HG03575 (cell line): ENCODE data around the gene ATP10B.

Source experiments
- ATAC-seq: cut with Tn5 transposase; IDR thresholded peaks from one replicate; pipeline ENCODE4 v1.9.1; 2021; ENCODE audit not compliant: unreplicated experiment, insufficient number of reproducible peaks, low FRiP score; ENCODE audit errors: extremely low read depth

The ATP10B gene

DNA sequence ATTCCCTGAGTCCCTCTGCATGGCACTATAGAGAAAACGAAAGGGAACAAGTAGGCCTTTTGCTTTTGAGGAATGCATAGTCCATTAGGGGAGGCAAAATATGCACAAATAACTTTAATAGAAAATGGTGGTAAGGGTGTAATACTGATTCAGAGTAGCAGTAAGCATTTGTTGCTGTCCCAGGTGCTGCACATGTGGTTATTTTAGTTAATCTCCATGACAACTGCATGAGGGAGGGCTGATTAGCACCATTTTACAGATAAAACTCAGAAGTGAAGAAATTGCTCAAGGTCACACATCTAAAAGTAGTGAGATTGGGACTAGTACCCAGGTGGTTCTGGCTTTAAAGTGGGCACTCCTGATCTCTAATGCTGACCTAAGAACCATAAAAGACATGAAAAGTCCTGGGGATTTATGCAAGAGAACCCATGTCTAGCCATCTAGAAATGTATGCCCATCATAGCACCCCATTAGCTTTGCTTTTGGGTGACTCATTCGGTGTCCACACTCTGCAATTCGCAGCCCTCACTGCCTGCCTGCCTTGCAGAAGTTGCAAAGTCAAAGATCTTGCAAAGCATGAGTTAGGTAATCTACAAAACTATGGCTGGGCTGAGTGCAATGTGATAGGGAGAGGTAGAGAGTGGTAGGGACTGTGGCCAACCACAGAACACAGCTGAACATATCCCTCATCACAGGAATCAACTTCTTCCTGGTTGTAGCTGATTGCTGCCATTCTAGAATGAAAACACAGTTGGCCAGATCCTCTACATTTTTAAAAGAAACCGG, 235.1 kb downstream of the ATP10B start:
- no peak for ATAC-seq

DNA sequence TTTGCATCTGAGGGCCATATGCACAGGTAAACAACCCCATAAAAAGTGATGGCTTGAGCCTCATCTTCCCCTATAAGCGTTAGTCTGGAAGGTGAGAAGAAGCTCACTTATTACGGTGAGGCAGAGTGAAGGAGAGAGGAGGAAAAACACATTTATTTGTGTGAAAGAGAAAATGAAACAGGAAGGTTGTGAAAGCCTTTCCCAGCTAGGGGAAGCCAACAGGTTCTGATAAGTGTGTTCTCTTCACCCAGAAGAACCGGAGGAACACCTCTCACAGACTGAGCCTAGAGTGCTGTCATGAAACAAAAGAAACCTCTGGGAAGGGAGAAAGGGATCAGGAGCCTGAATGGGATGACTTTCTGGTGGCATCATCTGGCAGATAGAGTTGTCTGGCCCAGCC, 237.9 kb downstream of the ATP10B start:
- no peak for ATAC-seq

DNA sequence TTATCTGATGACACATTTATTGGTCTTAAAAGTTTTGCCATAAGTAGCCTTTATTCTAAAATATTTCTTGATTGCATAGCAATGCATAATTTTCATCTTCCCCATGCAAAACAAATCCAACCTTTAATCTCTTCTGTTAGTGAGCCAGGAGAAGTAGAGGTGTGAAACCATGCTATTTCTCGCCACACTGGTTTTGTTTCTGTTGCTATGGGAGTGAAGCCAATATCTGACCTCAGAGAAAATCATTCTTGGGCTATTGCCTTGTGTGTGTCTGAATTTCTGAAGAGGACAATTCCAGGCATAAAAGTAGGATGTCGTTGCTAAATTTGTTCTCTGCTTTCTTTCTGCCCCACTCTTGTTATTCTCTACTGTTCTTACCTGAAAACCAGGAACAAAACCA, 246.7 kb downstream of the ATP10B start:
- ATAC-seq: no peak

DNA sequence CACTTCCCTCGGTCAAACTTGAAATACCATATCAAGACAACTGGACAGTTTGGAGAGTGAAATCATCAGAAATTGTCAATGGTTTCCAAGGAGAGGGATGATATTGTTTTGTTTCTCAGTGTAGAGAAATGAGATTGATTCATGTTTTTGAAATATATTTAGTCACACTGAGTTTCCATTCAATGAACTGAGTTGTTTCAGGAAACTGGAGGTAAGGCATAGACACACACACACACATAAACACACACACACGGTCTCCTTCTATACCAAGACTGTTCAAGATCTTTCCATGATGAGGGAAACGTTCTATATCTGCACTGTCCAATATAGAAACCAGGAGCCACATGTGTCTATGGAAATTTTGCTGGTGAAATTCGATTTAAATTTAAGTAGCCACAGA, 247.5 kb downstream of the ATP10B start:
- no peak for ATAC-seq

DNA sequence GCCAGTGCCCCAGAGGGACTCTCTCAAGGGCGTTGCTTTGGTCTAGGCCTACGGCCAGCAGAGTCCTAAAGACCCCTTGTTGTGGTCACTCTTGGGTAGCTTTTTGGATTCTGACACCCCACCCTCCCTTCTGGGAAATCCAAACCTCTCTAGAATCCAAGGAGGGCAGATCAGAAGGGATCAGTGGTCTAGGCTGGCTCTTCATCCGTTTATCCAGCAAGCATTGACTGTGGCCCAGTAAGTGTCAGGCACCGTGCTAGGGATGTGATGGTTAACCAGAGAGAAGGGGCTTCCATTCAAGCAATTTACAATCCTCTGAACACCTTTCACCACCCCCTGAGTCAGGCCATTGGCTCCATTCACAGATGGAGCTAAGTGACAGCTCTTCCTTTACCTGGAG, 249.3 kb downstream of the ATP10B start:
- ATAC-seq: no peak

DNA sequence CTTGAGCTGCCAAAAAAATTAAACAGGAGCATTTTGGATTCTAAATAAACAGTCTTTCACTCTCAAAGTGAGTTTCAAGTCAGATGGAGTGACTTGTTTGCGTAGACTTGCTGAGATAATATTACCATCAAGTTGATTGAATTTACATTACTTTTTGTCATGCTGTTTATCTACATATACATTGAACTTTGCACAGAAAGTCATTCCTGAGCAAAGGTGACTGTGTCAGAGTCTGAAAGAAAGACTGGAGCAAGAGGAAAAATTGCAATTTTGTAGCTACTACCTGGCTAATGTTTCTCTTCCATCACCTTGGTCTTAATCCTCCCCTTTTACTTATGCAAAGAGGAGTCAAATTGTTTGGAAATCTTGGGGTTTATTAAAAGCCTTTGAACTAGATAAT, 251.0 kb downstream of the ATP10B start:
- no peak for ATAC-seq

DNA sequence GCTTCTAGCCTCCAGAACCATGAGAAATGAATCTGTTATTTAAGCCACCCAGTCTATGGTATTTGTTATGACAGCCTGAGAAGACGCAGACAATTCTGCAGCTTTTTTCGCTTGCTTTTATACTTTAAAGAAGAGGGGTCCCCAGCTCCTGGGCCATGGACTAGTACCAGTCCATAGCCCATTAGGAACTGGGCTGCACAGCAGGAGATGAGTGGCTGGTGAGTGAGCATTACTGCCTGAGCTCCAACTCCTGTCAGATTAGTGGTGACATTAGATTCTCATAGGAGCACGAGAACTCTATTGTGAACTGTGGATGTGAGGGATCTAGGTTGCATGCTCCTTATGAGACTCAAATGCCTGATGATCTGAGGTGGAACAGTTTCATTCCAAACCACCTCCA, 278.7 kb downstream of the ATP10B start:
- ATAC-seq: no peak

DNA sequence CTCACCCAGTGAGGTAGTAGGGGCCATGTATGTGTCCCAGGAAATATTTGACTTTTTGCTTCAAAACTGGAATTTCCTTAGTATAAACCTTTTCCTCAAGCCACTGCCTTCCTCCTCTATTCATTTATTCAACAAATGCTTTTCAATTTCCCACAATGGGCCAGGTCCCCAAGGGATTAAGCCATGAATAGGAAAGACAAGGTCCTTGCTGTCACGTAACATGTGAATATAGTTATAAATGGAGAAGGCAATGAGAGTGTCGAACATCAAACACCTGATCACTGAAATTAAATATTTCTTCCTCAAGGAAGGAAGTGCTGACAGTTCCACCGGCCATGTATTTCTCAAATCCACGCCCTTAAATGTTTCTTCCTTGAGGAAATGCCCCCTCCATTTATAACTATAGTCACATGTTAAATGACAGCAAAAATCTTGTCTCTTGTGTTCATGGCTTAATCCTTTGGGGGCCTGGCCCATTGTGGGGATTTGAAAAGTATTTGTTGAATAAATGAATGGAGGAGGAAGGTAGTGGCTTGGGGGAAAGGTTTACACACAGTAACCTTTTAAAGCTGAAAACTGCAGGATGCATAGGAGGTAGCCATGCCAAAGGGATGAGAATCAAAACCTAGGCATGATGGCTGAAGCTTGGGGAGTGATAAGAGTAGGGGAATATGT, 284.8 kb downstream of the ATP10B start:
- ATAC-seq: no peak

DNA sequence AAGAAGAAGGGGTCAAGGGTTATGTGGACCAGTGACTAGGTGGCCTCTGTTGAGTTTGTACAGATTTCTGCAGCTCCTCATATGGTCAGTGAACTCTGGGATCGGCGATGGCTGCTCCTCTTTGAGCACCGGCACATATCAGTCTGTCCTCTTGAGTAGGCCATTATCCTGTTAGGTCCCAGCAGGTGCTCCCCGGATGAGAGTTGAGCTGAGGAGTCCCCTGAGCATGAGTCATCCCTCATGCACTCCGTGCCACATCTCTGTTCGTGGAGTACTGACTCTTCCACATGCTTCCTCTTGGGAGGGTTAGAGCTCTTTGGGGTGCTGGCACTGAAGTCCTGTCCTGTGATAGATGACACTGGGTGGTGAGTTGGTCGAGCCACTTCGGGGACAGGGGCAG, 286.6 kb downstream of the ATP10B start:
- ATAC-seq: no peak

DNA sequence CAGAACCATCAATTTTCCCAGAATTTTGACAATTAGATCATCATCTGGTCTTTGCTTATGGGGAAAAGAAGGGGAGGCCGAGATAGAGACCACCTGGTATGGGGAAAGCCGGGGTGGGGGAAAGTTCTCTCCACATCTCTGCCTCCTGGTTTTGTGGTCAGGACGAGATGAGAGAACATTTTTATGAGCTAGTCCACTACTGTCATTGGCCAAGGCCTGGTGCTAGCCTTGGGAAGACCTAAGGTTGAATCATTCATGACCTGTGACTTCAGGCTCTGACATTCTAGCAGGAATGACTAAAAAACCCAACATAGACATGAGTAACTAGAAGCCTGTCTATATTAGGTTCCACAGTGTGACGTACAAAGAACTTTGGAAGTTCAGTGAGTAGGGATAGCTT, 295.2 kb downstream of the ATP10B start:
- no peak for ATAC-seq

DNA sequence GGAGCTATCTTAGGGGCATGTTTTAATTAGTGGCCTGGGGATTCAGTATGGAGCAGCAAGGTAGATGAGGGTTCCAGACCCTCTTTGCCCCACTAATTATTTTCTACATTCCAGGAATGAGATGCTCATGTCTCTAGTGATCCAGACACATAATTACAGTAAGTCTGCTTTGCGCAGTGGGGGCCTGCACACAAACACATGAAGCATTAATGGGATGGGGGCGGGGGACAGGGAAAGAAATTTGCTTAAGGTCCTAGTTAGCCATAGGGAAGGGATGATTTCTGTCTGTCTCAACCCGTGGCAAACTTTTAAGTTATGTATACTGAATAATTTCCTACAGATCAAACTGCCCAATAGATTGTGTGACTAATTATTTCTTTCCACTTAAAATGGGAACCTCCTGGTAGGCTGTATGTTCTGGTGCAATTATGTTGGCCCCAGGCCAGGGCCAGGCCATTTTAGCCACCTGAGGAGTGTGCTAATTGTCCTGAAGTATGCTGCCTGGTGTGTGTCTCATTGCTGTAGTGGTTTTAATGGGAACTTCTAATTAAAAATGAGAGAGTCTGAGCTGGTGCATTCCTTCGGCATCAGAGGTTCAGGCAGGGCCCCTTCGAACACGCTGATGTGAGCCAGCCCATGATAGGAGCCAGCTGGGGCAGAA, 295.9 kb downstream of the ATP10B start:
- ATAC-seq: no peak

DNA sequence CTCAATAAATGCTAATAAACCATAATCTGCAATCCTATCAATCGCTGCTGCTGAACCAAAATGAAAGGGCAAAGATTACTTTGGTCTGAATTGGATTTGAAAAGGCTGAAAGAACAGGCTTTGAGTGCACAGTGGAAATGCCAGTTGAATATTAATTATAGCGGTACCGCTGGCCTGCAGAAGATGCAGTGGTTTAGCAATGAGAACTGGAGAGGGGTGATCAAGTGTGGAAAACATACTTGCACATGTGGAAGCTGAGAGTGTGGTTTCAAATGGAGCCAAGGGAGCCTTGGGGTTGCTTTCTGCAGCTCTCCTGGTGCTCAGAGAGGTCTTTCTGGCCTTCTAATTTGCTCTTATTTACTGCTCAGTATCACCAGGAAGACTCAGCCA, 296.4 kb downstream of the ATP10B start:
- ATAC-seq: no peak

DNA sequence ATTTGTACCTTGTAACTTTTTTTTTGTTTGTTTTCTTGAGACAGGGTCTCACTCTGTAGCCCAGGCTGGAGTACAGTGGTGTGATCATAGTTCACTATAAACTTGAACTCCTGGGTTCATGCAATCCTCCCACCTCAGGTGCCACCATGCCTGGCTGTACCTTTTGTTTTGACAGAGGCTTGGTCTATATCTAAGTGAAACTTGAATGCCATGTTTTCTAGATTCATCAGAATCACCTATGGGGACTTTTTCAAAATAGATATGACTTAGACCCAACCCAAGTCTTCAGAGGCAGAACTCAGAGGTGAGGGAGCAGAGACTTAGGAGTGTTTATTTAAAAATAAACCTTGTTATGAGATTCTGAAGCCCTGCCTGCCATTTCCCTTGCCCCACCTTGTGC, 301.9 kb downstream of the ATP10B start:
- ATAC-seq: no peak

DNA sequence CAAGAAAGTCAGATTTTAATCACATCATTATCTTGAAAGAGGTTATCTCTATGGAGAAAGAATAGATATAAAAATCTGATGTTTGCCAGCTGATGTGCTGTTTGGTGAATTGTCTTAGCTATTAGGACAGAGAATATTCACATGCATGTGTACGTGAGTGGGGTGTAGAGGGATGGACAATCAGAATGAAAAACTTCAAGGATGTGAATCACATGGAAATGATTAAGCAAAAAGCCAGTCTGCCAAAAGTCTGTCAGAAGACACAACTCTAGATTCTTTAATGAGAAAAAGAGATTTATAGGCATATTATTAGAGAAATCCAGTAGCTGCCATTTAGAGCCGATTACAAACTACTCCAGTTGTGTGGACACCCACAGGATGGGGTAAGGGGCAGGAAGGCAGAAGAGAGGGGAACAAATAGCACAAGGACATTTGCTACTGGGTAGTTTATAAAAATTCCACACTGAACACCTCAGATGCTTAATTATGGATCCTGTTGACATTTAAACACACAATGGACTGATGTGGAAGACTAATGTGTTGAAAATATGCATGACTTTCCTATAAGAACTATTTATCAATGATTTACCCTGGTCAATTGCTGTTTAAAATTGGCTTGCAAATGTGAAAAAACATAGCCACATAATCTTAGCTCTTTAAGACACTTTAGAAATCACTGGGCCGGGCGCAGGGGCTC, 302.9 kb downstream of the ATP10B start:
- ATAC-seq: no peak

DNA sequence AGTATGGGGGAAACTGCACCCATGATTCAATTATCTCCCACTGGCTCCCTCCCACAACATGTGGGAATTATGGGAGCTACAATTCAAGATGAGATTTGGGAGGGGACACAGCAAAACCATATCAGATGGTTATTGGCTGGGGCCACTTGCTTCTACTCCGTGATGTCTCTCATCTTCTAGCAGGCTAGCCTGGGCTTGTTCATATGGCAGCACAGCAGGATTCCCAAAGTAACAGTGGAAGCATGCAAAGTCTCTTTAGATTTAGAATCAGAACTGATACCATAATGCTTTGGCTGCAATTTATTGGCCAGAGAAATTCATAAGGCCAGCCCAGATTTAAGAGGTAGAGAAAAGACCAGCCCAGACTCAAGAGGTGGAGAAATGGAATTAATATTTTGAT, 304.1 kb downstream of the ATP10B start:
- no peak for ATAC-seq

DNA sequence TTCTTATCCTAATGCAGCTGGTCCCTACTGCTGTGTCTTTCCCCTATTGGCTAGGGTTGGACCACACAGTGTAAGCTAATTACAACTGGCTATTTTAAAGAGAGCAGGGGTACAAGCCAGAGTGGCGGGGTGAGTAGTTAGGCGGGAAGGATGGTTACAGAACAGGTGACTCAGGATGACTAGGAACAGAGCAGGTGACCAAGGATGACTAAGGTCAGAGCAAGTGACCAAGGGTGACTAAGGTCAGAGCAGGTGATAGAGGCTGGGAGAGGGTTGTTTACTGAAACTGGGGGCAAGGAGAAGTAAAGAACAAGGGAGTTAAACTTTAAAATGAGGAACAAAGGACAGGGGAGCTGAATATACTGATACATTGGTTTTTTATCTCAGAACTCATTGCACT, 304.9 kb downstream of the ATP10B start:
- no peak for ATAC-seq

DNA sequence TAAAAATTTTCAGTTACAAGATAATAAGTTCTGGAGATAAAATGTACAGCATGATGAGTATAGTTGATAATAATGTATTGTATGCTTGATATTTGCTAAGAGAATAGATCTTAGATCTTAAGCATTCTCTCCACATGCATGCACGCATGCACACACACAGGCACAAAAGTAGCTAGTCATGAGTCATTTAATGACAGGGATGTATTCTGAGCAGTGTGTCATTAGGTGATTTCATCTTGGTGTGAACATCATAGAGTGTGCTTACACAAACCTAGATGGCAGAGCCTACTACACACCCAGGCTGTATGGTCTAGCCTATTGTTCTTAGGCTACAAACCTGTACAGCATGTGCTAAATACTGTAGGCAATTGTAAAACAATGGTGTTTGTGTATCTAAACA, 306.2 kb downstream of the ATP10B start:
- no peak for ATAC-seq

DNA sequence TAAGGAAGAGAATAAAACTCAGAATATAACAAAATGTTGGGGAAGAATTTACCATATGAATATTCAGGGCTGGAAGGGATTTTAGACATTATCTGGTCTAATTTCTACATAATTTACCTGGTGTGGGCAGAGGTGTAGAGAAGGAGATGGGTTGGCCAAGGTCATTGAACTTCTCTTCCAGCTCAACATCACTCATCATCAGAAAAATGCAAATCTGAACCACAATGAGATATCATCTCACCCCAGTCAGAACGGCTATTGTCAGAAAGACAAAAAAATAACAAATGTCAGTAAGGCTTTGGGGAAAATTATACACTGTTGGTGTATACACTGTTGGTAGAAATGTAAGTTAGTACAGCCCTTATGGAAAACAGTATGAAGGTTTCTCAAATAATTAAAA, 308.6 kb downstream of the ATP10B start:
- ATAC-seq: no peak

DNA sequence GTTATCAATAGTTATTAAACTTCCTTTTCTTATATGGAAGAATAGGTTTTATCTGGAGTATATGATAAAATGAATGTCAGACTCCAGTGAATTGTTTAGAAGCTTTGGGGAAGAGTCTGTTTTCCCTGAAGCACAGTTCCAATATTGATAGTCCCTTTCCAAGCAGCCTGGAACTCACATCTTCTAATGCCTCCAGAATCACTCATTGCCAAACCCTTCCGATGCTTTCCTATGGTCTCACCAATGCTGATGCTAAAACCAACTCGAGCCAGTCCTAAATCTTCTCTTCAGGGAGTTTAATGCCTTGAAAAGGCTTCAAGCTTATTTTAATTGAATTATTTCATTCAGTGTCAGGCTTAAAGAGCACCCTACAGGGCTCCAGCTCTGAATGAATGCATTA, 309.2 kb downstream of the ATP10B start:
- ATAC-seq: no peak

DNA sequence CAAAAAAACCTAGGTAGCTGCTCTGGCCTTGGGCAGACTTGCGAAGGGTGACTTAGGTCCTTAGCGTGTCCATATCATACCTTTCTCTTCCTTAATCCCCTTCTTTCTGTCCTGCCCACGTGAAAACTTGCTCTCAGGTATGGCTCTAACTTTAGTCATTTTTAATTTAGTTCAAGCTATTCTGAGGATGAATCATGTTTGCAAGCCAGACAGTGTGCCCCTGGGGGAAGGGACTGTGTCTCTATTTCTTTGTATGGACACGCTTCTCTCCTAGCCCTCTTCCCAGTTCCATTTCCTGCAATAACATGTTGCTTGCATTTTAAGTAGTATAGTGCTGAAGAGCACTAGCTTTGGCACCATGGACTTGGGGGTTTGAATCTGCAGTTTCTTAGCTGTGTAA, 309.7 kb downstream of the ATP10B start:
- no peak for ATAC-seq
